ENCODE results near the gene EYS. TPM values are rescaled to one million over a fixed set of nuclear protein-coding genes. Genes with fewer than 3 reads are reported as not detected.

EYS gene
- total and polyA plus RNA-seq, 8 donors: 0.03 to 0.25 (median 0.13) TPM

DNA sequence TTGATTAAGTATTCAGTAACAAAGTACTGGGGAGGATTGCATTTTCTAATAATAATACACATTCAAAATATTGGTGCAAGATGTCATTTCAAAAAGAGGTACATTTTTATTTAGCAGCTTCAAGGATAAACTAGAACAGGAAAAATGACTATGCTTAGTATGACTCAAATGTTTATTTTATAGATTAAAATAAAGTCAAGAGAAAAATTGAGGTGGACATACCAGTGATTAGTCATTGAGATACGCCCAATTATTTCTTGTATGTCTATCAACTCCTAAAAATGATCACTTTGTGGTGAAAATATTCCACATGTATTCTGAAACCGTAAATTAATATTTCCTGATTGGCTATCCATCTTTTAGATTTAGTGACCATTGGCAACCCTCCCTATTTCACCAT is 1974.7 kb downstream of the EYS start:
- FAIRE-seq (no peak), ATAC-seq (no peak)

GRCh38 chr6:63731930-63732329 is 1975.1 kb downstream of the EYS start:
- H3K4me3 ChIP-seq: no peak overlapping the region
- H3K9me3 ChIP-seq: no peaks in the 10 kb centered on the region
- FAIRE-seq (no peak), DNase-seq (no peak), ATAC-seq (no peak)
- TF ChIP-seq, protein P1, sequence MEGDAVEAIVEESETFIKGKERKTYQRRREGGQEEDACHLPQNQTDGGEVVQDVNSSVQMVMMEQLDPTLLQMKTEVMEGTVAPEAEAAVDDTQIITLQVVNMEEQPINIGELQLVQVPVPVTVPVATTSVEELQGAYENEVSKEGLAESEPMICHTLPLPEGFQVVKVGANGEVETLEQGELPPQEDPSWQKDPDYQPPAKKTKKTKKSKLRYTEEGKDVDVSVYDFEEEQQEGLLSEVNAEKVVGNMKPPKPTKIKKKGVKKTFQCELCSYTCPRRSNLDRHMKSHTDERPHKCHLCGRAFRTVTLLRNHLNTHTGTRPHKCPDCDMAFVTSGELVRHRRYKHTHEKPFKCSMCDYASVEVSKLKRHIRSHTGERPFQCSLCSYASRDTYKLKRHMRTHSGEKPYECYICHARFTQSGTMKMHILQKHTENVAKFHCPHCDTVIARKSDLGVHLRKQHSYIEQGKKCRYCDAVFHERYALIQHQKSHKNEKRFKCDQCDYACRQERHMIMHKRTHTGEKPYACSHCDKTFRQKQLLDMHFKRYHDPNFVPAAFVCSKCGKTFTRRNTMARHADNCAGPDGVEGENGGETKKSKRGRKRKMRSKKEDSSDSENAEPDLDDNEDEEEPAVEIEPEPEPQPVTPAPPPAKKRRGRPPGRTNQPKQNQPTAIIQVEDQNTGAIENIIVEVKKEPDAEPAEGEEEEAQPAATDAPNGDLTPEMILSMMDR (IDR thresholded peaks at IDR 0.05): no peak
- no peaks in the 10 kb centered on the region for H3K36me3 ChIP-seq
- H3K4me1 ChIP-seq: no peaks in the 10 kb centered on the region
- no peaks in the 10 kb centered on the region for H3K27me3 ChIP-seq
- 81 to 87% methylated on average over 3 of the region's 3 CpGs for WGBS, 2 donors
- no peak overlapping the region for H3K27ac ChIP-seq
- intact Hi-C loops (cut with DNase I): no loop called here

More for the DNA sequence above, 1974.7 kb downstream of the EYS start:
- 72 to 91% methylated on average over 2 of the region's 2 CpGs for WGBS, 2 donors
- intact Hi-C loops (cut with DNase I): no loop called here
- Histone ChIP-seq H3K4me1 (no peaks in the 10 kb centered on the region), H3K4me3 (no peak overlapping the region), H3K36me3 (no peaks in the 10 kb centered on the region), H3K27me3 (no peaks in the 10 kb centered on the region), H3K9me3 (no peaks in the 10 kb centered on the region), H3K27ac (no peak overlapping the region)
- DNase-seq: no peak
- TF ChIP-seq, protein P1 (IDR thresholded peaks at IDR 0.05): no peak

GRCh38 chr6:63730311-63730710 is 1976.7 kb downstream of the EYS start:
- Histone ChIP-seq H3K27me3 (no peaks in the 10 kb centered on the region), H3K36me3 (no peaks in the 10 kb centered on the region), H3K27ac (no peak overlapping the region), H3K4me1 (peaks cover 0 to 1% (median 0%) of the 10 kb centered on the region in 3 donors), H3K4me3 (no peak overlapping the region), H3K9me3 (no peaks in the 10 kb centered on the region)
- intact Hi-C loops (cut with DNase I): no loop called here
- ATAC-seq (no peak), FAIRE-seq (no peak), DNase-seq (no peak)
- TF ChIP-seq, protein P1 (IDR thresholded peaks at IDR 0.05): no peak

DNA sequence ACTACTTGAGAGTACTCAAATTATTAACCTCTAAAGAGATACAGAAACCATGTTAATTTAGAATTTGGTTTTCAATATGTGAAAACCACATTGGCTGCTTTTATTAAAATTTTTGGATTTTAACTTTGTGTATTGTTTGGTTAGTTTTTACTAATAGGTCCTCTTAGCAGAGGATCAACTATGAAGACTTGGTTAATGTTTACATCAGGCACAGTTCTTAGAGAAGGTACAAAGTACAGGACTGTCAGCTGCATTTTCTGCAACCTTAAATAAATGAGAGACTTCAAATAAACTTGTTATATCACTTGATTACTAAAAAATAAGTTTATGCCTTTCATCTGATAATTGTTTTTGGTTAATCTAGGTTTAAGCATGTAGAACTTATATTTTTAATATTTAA is 1982.3 kb downstream of the EYS start:
- no peaks in the 10 kb centered on the region for H3K27me3 ChIP-seq
- TF ChIP-seq, protein P1 (IDR thresholded peaks at IDR 0.05): no peak
- H3K9me3 ChIP-seq: no peaks in the 10 kb centered on the region
- H3K27ac ChIP-seq: no peak overlapping the region
- intact Hi-C loops (cut with DNase I): no loop called here
- no peak for FAIRE-seq
- peak in 3 of 4 donors; percentile 53 to 74 (median 66) for ATAC-seq
- no peaks in the 10 kb centered on the region for H3K36me3 ChIP-seq
- DNase-seq: no peak
- H3K4me3 ChIP-seq: no peak overlapping the region
- peaks cover 6 to 14% (median 12%) of the 10 kb centered on the region in 3 donors for H3K4me1 ChIP-seq

DNA sequence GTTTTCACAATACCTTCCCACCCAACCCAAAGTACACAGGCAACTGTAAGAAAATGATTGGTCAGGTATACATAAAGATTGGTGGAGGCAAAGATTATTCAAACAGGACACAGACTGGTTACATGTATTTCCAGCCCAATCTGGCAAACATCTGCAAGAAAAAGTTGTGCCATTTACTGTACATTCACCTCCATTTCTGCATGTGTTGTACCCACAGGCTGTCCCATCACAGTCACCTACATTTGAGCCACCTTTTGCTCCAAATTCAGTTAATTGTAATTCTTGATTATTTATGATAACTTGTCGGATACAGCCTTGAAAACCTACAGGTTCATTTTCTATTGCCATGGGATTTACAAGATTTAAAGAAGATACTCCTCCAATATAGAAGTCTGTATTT is 1985.8 kb downstream of the EYS start:
- no peak for ATAC-seq
- no peak for DNase-seq
- Histone ChIP-seq H3K36me3 (no peaks in the 10 kb centered on the region), H3K27me3 (no peaks in the 10 kb centered on the region), H3K27ac (no peak overlapping the region), H3K4me1 (peaks cover 6 to 14% (median 12%) of the 10 kb centered on the region in 3 donors), H3K4me3 (no peak overlapping the region), H3K9me3 (no peaks in the 10 kb centered on the region)
- intact Hi-C loops (cut with DNase I): no loop called here
- TF ChIP-seq, protein P1 (IDR thresholded peaks at IDR 0.05): no peak
- FAIRE-seq: no peak
- 56 to 65% methylated on average over 1 of the region's 1 CpG for WGBS, 2 donors
